Stimulated activated naive CD8-positive, alpha-beta T cell treated with anti-CD3 and anti-CD28 coated beads, Interleukin-15, Interleukin-2, amounts not matched to agents 100 ng/mL and 50 ng/mL, for 24 hours (primary cell): Measurements from ENCODE around the gene LSM12.

Experiments
- H3K27ac Mint-ChIP-seq: one replicate; pipeline ENCODE4 v1.8.0; 2021; ENCODE audit warnings: mild to moderate bottlenecking, mixed read lengths
- H3K27me3 Mint-ChIP-seq: one replicate; pipeline ENCODE4 v1.8.0; 2021; ENCODE audit warnings: mixed read lengths
- H3K36me3 Mint-ChIP-seq: one replicate; pipeline ENCODE4 v1.8.0; 2021; ENCODE audit warnings: low read depth, mixed read lengths
- H3K4me1 Mint-ChIP-seq: one replicate; pipeline ENCODE4 v1.8.0; 2021; ENCODE audit warnings: low read depth, mixed read lengths
- H3K4me3 Mint-ChIP-seq: one replicate; pipeline ENCODE4 v1.8.0; 2021; ENCODE audit warnings: mild to moderate bottlenecking, mixed read lengths
- H3K9me3 Mint-ChIP-seq: one replicate; pipeline ENCODE4 v1.8.0; 2021; ENCODE audit warnings: mixed read lengths

LSM12 gene

GRCh38 chr17:44085908-44086307 lies 19.4 kb upstream of the LSM12 start:
- Mint-ChIP-seq H3K27ac (peak overlapping the region; percentile 6), H3K4me1 (peaks cover 18% of the 10 kb centered on the region), H3K36me3 (peaks cover 10% of the 10 kb centered on the region), H3K4me3 (no peak overlapping the region), H3K9me3 (no peaks in the 10 kb centered on the region), H3K27me3 (no peaks in the 10 kb centered on the region)

GRCh38 chr17:44084921-44085320 lies 18.4 kb upstream of the LSM12 start:
- no peak overlapping the region for H3K4me3 Mint-ChIP-seq
- H3K27ac Mint-ChIP-seq, result no peak overlapping the region
- H3K27me3 Mint-ChIP-seq, result no peaks in the 10 kb centered on the region
- H3K9me3 Mint-ChIP-seq, result no peaks in the 10 kb centered on the region
- H3K36me3 Mint-ChIP-seq, result peaks cover 10% of the 10 kb centered on the region
- peaks cover 19% of the 10 kb centered on the region for H3K4me1 Mint-ChIP-seq

- Mint-ChIP-seq H3K27me3 (no peaks in the 10 kb centered on the region), H3K27ac (no peak overlapping the region), H3K9me3 (no peaks in the 10 kb centered on the region), H3K4me3 (no peak overlapping the region), H3K4me1 (peaks cover 19% of the 10 kb centered on the region), H3K36me3 (peaks cover 11% of the 10 kb centered on the region)
Measured at GRCh38 chr17:44084131-44084538, 17.7 kb upstream of the LSM12 start.

- H3K27ac Mint-ChIP-seq, result no peak overlapping the region
- H3K4me1 Mint-ChIP-seq, result peaks cover 19% of the 10 kb centered on the region
- H3K4me3 Mint-ChIP-seq, result no peak overlapping the region
- no peaks in the 10 kb centered on the region for H3K27me3 Mint-ChIP-seq
- no peaks in the 10 kb centered on the region for H3K9me3 Mint-ChIP-seq
- H3K36me3 Mint-ChIP-seq, result peaks cover 10% of the 10 kb centered on the region
Measured at GRCh38 chr17:44083250-44083849, 16.9 kb upstream of the LSM12 start.

GRCh38 chr17:44082256-44082927 lies 15.9 kb upstream of the LSM12 start:
- Mint-ChIP-seq H3K27me3 (no peaks in the 10 kb centered on the region), H3K9me3 (no peaks in the 10 kb centered on the region), H3K27ac (peak overlapping the region; percentile 71), H3K4me3 (no peak overlapping the region), H3K4me1 (peaks cover 16% of the 10 kb centered on the region), H3K36me3 (peaks cover 10% of the 10 kb centered on the region)

DNA sequence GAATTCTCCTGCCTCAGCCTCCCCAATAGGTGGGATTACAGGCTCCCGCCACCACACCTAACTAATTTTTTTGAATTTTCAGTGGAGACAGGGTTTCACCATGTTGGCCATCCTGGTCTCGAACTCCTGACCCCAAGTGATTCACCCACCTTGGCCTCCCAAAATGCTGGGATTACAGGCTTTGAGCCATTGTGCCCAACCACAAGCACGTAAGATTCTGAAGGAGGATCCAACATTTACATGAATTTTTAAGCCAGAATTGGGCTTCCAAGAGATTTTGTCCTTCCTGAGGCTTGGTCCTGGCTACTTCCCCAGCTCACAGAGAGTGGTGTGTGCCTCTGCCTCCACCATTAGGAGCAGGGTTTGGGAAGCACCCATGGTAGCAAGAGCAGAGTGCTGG lies 15.2 kb upstream of the LSM12 start:
- Mint-ChIP-seq H3K27me3 (no peaks in the 10 kb centered on the region), H3K27ac (peak overlapping the region; percentile 71), H3K36me3 (peaks cover 11% of the 10 kb centered on the region), H3K9me3 (no peaks in the 10 kb centered on the region), H3K4me3 (no peak overlapping the region), H3K4me1 (peaks cover 9% of the 10 kb centered on the region)

DNA sequence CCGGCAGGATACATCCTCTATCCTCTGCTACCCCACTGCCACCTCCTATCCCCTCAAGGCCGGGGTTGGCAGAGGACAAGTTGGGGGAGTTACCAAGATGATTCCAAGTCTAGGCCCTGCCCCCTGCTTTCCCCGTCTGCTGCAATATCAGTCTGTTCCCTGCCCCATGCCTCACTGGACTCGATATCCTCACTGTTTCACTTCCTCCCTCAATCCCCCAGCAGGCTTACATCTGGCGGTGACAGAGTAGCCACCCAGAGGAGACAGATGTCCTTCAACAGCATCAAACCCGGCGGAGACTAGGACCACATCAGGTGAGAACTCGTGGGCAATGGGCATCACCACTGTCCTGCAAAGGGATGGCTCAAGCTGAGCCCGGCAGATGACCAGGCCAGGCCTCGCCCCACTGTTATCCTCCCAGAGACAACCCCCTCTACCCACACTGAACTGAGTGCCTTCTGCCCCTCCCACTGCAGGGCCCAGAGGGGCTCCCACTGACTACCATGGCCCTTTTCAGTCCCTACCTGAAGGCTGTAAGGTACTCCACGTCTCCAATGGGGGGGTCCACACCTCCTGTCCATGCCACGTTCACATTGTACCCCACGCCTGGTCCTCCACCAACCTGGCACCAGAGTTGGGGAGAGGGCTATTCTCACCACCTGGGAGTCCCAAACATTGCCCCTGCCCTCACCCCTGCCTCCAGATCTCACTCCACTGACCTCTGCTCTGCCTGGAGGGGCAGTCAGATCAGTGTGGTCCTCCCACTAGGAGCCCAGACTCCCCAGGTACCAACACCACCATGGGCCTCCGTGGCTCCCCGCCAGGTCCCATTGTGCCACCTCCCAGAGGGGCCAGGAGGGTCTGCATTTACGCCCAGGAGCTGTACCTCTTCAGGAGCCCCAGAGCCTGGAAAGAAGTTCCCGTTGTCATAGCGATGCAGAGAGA lies 13.7 kb upstream of the LSM12 start:
- Mint-ChIP-seq H3K4me3 (no peak overlapping the region), H3K27ac (peak overlapping the region; percentile 59), H3K36me3 (peaks cover 17% of the 10 kb centered on the region), H3K9me3 (no peaks in the 10 kb centered on the region), H3K27me3 (no peaks in the 10 kb centered on the region), H3K4me1 (peaks cover 3% of the 10 kb centered on the region)

DNA sequence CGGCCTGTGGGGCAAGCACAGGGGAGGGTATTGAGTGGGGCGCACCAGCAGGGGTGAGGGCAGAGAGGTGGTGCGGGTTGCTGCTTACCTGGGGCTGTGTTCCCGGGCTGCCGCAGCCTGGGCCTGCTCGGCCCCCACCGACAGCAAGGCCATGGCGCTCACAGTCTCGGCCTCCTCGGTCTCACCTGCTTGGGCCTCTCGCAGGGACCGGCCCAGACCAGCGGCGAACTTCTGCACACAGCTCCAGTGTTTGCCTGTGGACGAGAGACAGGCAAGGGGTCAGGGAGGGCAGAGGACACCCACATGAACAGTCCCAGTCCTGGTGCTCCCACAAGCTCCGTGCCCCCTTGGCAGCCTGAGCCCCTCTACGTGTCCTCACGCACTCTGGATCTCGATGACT lies 11.9 kb upstream of the LSM12 start:
- H3K36me3 Mint-ChIP-seq, result peaks cover 17% of the 10 kb centered on the region
- no peak overlapping the region for H3K27ac Mint-ChIP-seq
- no peak overlapping the region for H3K4me3 Mint-ChIP-seq
- H3K4me1 Mint-ChIP-seq, result peaks cover 3% of the 10 kb centered on the region
- no peaks in the 10 kb centered on the region for H3K9me3 Mint-ChIP-seq
- H3K27me3 Mint-ChIP-seq, result no peaks in the 10 kb centered on the region

GRCh38 chr17:44077595-44077909 lies 11.1 kb upstream of the LSM12 start:
- Mint-ChIP-seq H3K36me3 (peaks cover 17% of the 10 kb centered on the region), H3K4me3 (no peak overlapping the region), H3K27ac (peak overlapping the region; percentile 49), H3K27me3 (no peaks in the 10 kb centered on the region), H3K9me3 (no peaks in the 10 kb centered on the region), H3K4me1 (peaks cover 3% of the 10 kb centered on the region)

GRCh38 chr17:44076716-44077594 lies 10.5 kb upstream of the LSM12 start:
- no peaks in the 10 kb centered on the region for H3K27me3 Mint-ChIP-seq
- H3K4me1 Mint-ChIP-seq, result peaks cover 6% of the 10 kb centered on the region
- H3K36me3 Mint-ChIP-seq, result peaks cover 15% of the 10 kb centered on the region
- no peak overlapping the region for H3K27ac Mint-ChIP-seq
- no peak overlapping the region for H3K4me3 Mint-ChIP-seq
- H3K9me3 Mint-ChIP-seq, result no peaks in the 10 kb centered on the region

- H3K27ac Mint-ChIP-seq, result no peak overlapping the region
- H3K27me3 Mint-ChIP-seq, result no peaks in the 10 kb centered on the region
- no peak overlapping the region for H3K4me3 Mint-ChIP-seq
- H3K36me3 Mint-ChIP-seq, result peaks cover 13% of the 10 kb centered on the region
- no peaks in the 10 kb centered on the region for H3K9me3 Mint-ChIP-seq
- H3K4me1 Mint-ChIP-seq, result peaks cover 13% of the 10 kb centered on the region
Measured at GRCh38 chr17:44075598-44076293, 9.3 kb upstream of the LSM12 start.

GRCh38 chr17:44074911-44075285 lies 8.4 kb upstream of the LSM12 start:
- Mint-ChIP-seq H3K27ac (no peak overlapping the region), H3K4me3 (no peak overlapping the region), H3K27me3 (no peaks in the 10 kb centered on the region), H3K9me3 (no peaks in the 10 kb centered on the region), H3K36me3 (peaks cover 13% of the 10 kb centered on the region), H3K4me1 (peaks cover 20% of the 10 kb centered on the region)

GRCh38 chr17:44074231-44074910 lies 7.9 kb upstream of the LSM12 start:
- Mint-ChIP-seq H3K9me3 (no peaks in the 10 kb centered on the region), H3K4me1 (peaks cover 23% of the 10 kb centered on the region), H3K27me3 (no peaks in the 10 kb centered on the region), H3K36me3 (peaks cover 13% of the 10 kb centered on the region), H3K27ac (no peak overlapping the region), H3K4me3 (no peak overlapping the region)

GRCh38 chr17:44071772-44072171 lies 5.3 kb upstream of the LSM12 start:
- H3K4me1 Mint-ChIP-seq, result peaks cover 33% of the 10 kb centered on the region
- H3K27ac Mint-ChIP-seq, result peak overlapping the region; percentile 77
- no peaks in the 10 kb centered on the region for H3K27me3 Mint-ChIP-seq
- peaks cover 9% of the 10 kb centered on the region for H3K36me3 Mint-ChIP-seq
- H3K9me3 Mint-ChIP-seq, result no peaks in the 10 kb centered on the region
- H3K4me3 Mint-ChIP-seq, result peak overlapping the region; percentile 89
